ENCODE results near the gene EIF2AK3. TPM values are rescaled to one million over a fixed set of nuclear protein-coding genes. Genes with fewer than 3 reads are reported as not detected.

The EIF2AK3 gene
- total and polyA plus RNA-seq, 7 donors = 3.0 to 16.6 (median 9.4) TPM

- H3K36me3 ChIP-seq = peaks cover 0 to 91% (median 21%) of the 10 kb centered on the region in 4 donors
- no peaks in the 10 kb centered on the region for H3K27me3 ChIP-seq
- H3K9me3 ChIP-seq = no peaks in the 10 kb centered on the region
- intact Hi-C loops (cut with DNase I) = no loop called here
- no peak overlapping the region for H3K27ac ChIP-seq
- no peaks in the 10 kb centered on the region for H3K4me1 ChIP-seq
- TF ChIP-seq CTCF (IDR thresholded peaks at IDR 0.05) = no peak
- no peak for TF ChIP-seq POLR2AphosphoS5 (IDR thresholded peaks at IDR 0.05)
- no peak for TF ChIP-seq POLR2A (IDR thresholded peaks at IDR 0.05)
- no peak for TF ChIP-seq EP300 (IDR thresholded peaks at IDR 0.05)
- H3K4me3 ChIP-seq = no peak overlapping the region
- WGBS, 2 donors = 93 to 96% methylated on average over 1 of the region's 1 CpG
- DNase-seq = no peak
Observed at GRCh38 chr2:88582030-88582429, 45.2 kb downstream of the EIF2AK3 start.

GRCh38 chr2:88580088-88580487 is 47.2 kb downstream of the EIF2AK3 start:
- Histone ChIP-seq H3K4me1 (no peaks in the 10 kb centered on the region), H3K27ac (no peak overlapping the region), H3K36me3 (peaks cover 0 to 96% (median 28%) of the 10 kb centered on the region in 4 donors), H3K9me3 (no peaks in the 10 kb centered on the region), H3K27me3 (no peaks in the 10 kb centered on the region), H3K4me3 (no peak overlapping the region)
- intact Hi-C loops (cut with DNase I) = no loop called here
- WGBS, 2 donors = 63 to 91% methylated on average over 1 of the region's 1 CpG
- no peak for DNase-seq
- no peak for TF ChIP-seq EP300 (IDR thresholded peaks at IDR 0.05)
- no peak for TF ChIP-seq POLR2AphosphoS5 (IDR thresholded peaks at IDR 0.05)
- TF ChIP-seq POLR2A (IDR thresholded peaks at IDR 0.05) = no peak
- no peak for TF ChIP-seq CTCF (IDR thresholded peaks at IDR 0.05)

GRCh38 chr2:88575630-88576029 is 51.6 kb downstream of the EIF2AK3 start:
- no peak for DNase-seq
- peaks cover 0 to 90% (median 22%) of the 10 kb centered on the region in 4 donors for H3K36me3 ChIP-seq
- no peaks in the 10 kb centered on the region for H3K4me1 ChIP-seq
- TF ChIP-seq POLR2A (IDR thresholded peaks at IDR 0.05) (no peak), CTCF (IDR thresholded peaks at IDR 0.05) (no peak), EP300 (IDR thresholded peaks at IDR 0.05) (no peak)
- no peak overlapping the region for H3K4me3 ChIP-seq
- intact Hi-C loops (cut with DNase I) = no loop called here
- no peaks in the 10 kb centered on the region for H3K27me3 ChIP-seq
- 93 to 97% methylated on average over 2 of the region's 2 CpGs for WGBS, 2 donors
- no peaks in the 10 kb centered on the region for H3K9me3 ChIP-seq
- H3K27ac ChIP-seq = no peak overlapping the region

GRCh38 chr2:88575051-88575450 is 52.2 kb downstream of the EIF2AK3 start:
- H3K36me3 ChIP-seq = peaks cover 3 to 90% (median 25%) of the 10 kb centered on the region in 4 donors
- H3K4me1 ChIP-seq = no peaks in the 10 kb centered on the region
- H3K27me3 ChIP-seq = no peaks in the 10 kb centered on the region
- no peak for DNase-seq
- H3K4me3 ChIP-seq = no peak overlapping the region
- intact Hi-C loops (cut with DNase I) = no loop called here
- H3K9me3 ChIP-seq = no peaks in the 10 kb centered on the region
- no peak overlapping the region for H3K27ac ChIP-seq
- TF ChIP-seq CTCF (IDR thresholded peaks at IDR 0.05) (no peak), EP300 (IDR thresholded peaks at IDR 0.05) (no peak), POLR2A (IDR thresholded peaks at IDR 0.05) (no peak), POLR2AphosphoS5 (IDR thresholded peaks at IDR 0.05) (no peak)
- WGBS, 2 donors = 49 to 89% methylated on average over 2 of the region's 2 CpGs

- 82 to 88% methylated on average over 5 of the region's 5 CpGs for WGBS, 2 donors
- no peaks in the 10 kb centered on the region for H3K4me1 ChIP-seq
- TF ChIP-seq EP300 (IDR thresholded peaks at IDR 0.05) (no peak), POLR2A (IDR thresholded peaks at IDR 0.05) (no peak), POLR2AphosphoS5 (IDR thresholded peaks at IDR 0.05) (no peak), CTCF (IDR thresholded peaks at IDR 0.05) (no peak)
- H3K4me3 ChIP-seq = no peak overlapping the region
- intact Hi-C loops (cut with DNase I) = no loop called here
- no peak for DNase-seq
- peaks cover 4 to 92% (median 26%) of the 10 kb centered on the region in 4 donors for H3K36me3 ChIP-seq
- H3K27me3 ChIP-seq = no peaks in the 10 kb centered on the region
- no peak overlapping the region for H3K27ac ChIP-seq
- H3K9me3 ChIP-seq = no peaks in the 10 kb centered on the region
Observed at GRCh38 chr2:88574445-88574844, 52.8 kb downstream of the EIF2AK3 start.

Measured in sigmoid colon (tissue), 7 donors.